PFSK-1 (cell line): ENCODE results near the gene PNKP.

Source experiments
- FOXP2 ChIP-seq: optimal IDR thresholded peaks from 2 replicates; pipeline ENCODE3; 2011; ENCODE audit warnings: borderline replicate concordance, control low read depth, inconsistent platforms; ENCODE audit not compliant: insufficient read depth; ENCODE audit errors: extremely low read length, extremely low read depth
- POLR2AphosphoS5 ChIP-seq: IDR thresholded peaks from 2 replicates; pipeline ENCODE4 v1.6.1; 2012; ENCODE audit warnings: low read depth, mild to moderate bottlenecking, control low read depth, low read length, moderate library complexity
- SIN3A ChIP-seq: IDR thresholded peaks from 2 replicates; pipeline ENCODE4 v1.6.1; 2012; ENCODE audit warnings: mild to moderate bottlenecking, low read length, moderate library complexity, borderline replicate concordance; ENCODE audit not compliant: insufficient read depth
- TAF1 ChIP-seq: IDR thresholded peaks from 2 replicates; pipeline ENCODE4 v1.6.1; 2012; ENCODE audit warnings: low read length, control low read depth, borderline replicate concordance; ENCODE audit not compliant: insufficient read depth
- TF ChIP-seq, protein P1 (sequence below), 2 experiments: IDR thresholded peaks; 2 replicates each; pipeline versions ENCODE4 v1.6.1 to v1.8.0; 2011 to 2012; ENCODE audit warnings: low read depth in 2 of 2, low read length in 2 of 2, control low read depth in 1 of 2, inconsistent platforms in 1 of 2, mild to moderate bottlenecking in 1 of 2, moderate library complexity in 1 of 2; ENCODE audit not compliant: insufficient read depth in 1 of 2

PNKP gene

DNA sequence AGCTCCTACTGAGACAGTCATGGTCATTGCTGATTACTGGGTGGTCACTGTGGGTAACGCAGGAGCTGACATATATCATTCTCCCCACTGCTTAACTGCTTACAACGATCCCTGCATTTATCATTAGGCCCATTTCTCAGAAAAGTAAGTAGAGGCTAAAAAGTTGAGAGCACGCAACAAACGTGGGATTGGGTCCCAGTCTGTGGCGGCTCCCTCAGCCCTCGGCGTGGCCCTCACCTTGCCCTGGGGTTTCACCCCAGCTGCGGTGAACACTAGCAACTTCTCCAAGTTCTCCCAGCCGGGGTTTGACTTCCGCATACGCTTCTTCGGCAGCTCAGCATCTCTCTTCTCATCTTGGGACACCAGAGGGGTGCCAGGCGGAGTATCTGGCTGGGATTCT, 2.5 kb downstream of the PNKP start:
- TF ChIP-seq POLR2AphosphoS5 (0 out of 2 replicates have a peak, but pooled peaks have one; percentile 9), SIN3A (no peak)

DNA sequence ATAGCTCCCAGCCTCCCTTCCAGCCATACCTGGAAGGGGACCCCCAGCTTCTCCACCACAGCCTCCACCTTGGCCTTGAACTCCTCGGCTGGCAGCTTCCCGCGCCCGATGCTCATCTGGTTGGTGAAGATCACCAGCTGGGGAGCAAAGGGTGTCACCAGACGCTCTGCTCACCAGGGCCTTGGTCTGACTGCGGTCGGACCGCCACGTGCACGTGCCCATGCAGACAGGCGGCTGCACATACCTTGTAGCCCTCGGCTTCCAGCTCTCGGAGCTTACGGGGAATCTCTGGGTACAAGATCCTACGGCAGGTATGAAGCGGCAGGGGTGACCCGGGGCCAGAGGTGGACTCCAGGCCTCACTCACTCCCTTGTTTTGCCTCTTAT, 3.4 kb downstream of the PNKP start:
- no peak for TF ChIP-seq FOXP2
- TF ChIP-seq TAF1 = no peak
- TF ChIP-seq POLR2AphosphoS5 = no peak
- TF ChIP-seq SIN3A = no peak
- TF ChIP-seq, protein P1, sequence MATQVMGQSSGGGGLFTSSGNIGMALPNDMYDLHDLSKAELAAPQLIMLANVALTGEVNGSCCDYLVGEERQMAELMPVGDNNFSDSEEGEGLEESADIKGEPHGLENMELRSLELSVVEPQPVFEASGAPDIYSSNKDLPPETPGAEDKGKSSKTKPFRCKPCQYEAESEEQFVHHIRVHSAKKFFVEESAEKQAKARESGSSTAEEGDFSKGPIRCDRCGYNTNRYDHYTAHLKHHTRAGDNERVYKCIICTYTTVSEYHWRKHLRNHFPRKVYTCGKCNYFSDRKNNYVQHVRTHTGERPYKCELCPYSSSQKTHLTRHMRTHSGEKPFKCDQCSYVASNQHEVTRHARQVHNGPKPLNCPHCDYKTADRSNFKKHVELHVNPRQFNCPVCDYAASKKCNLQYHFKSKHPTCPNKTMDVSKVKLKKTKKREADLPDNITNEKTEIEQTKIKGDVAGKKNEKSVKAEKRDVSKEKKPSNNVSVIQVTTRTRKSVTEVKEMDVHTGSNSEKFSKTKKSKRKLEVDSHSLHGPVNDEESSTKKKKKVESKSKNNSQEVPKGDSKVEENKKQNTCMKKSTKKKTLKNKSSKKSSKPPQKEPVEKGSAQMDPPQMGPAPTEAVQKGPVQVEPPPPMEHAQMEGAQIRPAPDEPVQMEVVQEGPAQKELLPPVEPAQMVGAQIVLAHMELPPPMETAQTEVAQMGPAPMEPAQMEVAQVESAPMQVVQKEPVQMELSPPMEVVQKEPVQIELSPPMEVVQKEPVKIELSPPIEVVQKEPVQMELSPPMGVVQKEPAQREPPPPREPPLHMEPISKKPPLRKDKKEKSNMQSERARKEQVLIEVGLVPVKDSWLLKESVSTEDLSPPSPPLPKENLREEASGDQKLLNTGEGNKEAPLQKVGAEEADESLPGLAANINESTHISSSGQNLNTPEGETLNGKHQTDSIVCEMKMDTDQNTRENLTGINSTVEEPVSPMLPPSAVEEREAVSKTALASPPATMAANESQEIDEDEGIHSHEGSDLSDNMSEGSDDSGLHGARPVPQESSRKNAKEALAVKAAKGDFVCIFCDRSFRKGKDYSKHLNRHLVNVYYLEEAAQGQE (IDR thresholded peaks at IDR 0.05; ENCODE audit: insufficient read depth in 1 of 2, low read depth in 2 of 2, low read length in 2 of 2) = no peak

DNA sequence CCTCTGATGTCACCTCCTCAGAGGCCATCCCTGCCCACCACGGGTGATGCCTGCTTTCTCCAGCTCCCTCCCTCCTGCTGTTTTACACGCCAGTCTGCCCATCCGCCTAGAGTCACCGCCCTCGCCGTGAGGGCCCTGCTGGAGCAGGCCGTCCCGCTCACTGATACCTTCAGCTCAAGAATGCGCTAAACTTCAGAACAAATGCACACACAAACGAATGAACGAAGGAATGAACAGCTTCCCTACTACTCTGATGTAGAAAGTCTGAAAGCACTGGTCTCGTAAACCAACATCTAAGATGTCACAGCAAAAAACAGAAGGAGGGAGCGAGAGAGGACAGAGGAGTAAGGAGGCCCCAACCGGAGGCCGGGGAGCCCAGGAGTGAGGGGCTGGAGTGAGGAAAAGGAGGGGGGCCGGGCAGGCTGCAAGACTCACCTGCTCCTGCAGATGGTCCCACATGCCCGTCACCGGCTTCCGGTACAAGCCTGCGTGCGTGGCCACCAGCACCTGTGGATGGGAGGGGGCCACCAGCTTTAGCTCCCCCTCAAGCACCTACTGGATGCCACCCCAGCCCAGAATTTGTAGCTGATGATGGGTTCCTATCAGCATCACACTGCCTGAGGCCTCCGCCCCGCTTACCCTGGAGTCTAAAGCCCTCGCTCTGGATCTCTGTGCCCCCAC, 4.0 kb downstream of the PNKP start:
- TF ChIP-seq TAF1 = no peak
- TF ChIP-seq, protein P1 (IDR thresholded peaks at IDR 0.05; ENCODE audit: insufficient read depth in 1 of 2, low read depth in 2 of 2, low read length in 2 of 2) = no peak
- no peak for TF ChIP-seq FOXP2
- no peak for TF ChIP-seq SIN3A
- no peak for TF ChIP-seq POLR2AphosphoS5

DNA sequence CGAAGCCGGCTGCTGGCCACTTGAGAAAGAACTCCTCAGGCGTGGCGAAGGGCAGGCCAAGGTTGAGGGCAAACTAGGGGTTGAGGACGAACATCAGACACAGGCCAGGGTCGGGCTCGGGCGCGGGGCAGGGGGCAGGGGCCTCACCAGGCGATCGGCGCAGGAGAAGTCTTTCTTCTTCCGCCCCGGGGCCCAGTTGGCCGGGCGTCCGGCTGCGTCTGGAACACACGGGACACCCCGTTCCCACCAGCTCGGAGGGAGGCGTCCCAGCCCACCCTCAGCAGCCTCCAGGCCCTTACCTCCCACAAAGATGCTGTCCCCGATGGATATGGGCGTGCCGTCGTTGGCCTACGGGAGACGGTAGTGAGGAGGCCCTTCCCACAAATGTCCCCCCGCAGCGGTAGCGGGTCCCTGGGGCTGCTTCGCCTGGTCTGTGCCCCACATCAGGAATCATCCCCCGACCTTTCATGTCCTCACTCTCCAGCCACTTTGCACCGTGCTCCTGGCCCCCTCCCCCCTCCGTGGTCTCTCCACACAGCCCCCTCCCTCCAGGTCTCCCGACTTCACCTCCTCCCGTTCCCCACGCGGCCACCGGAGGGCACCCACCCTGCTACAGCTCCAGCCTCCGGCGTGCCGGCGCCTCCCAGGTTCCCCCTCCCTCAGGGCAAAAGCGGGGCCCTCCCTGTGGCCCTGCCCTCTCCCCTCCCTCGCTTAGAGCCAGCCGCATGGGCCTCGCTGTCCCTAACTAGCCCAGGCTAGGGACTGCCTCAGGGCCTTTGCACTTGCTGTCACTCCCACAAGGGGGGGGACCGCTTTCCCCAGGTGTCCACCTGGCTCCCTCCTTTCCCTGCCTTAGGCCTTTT, 4.8 kb downstream of the PNKP start:
- TF ChIP-seq SIN3A (no peak), POLR2AphosphoS5 (no peak), TAF1 (no peak)

DNA sequence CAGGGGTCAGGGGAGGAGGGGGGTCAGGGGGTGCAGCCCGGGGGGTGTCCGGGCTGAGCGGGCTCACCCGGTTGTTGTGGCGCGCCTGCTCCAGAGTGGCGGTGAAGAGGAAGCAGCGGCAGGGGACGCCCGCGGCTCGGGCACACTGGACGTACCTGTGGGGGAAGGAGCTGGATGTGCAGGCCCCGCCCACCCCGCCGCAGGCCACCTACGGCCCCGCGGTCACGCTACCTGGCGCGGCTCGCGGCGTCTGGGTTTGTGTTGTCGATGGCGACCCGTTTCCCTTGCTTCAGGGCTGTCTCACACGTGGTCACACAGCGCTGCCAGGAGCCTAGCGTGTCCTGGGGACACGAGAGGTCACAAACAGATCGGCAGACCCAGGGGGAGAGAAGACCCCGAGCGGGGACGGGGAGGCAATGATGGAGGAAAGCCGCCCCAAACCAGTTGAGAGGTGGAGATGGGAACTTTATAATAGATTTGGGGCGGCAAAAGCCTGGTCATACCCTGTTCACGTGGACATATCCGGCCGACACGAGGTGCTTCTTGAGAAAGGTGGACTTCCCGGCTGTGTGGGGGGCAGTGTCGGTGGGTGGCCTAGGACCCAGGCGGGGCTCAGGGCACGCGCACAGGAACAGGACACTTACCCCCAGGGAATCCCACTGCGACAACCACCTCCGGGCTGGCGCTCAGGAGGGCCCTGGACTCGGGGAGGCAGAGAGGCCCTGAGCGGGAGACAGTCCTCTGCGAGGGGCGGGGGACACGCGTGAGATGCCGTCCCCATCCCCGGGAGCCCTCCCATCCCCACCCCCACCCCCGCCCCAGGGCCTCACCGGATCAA, 5.6 kb downstream of the PNKP start:
- TF ChIP-seq, protein P1 (IDR thresholded peaks at IDR 0.05; ENCODE audit: insufficient read depth in 1 of 2, low read depth in 2 of 2, low read length in 2 of 2) = no peak
- no peak for TF ChIP-seq POLR2AphosphoS5
- no peak for TF ChIP-seq FOXP2
- no peak for TF ChIP-seq TAF1
- TF ChIP-seq SIN3A = no peak
